GM12878 (cell line): ENCODE data around the gene BIRC7. TPM values are rescaled to one million over a fixed set of nuclear protein-coding genes. Genes with fewer than 3 reads are reported as not detected.

Experiments
- ATAC-seq: fragments of 200-7000 bp; cut with Tn5 transposase; 3 replicates; pipeline ENCODE4 v1.9.1; 2020; ENCODE audit warnings: mild to moderate bottlenecking, moderate library complexity
- BruUV-seq: library from RNA; stranded (reverse); fragments of 400-500 nt; replicated peaks from 2 replicates; lab custom pipeline; 2021; lab: Mats Ljungman, UMichigan
- CTCF ChIA-PET: fragments of 300-600 bp; sonication (Branson Sonifier 250); formaldehyde crosslinking; extraction: SDS; loops from one replicate; lab custom pipeline; 2021; ENCODE audit warnings: inconsistent platforms; lab: Yijun Ruan, JAX
- POLR2A ChIA-PET: fragments of 350-600 bp; formaldehyde crosslinking; extraction: SDS; loops from one replicate; lab custom pipeline; 2021; ENCODE audit warnings: inconsistent platforms; lab: Charles Lee
- RAD21 ChIA-PET: fragments of 300-600 bp; sonication (Branson Sonifier 250); formaldehyde crosslinking; loops from one replicate; lab custom pipeline; 2023; ENCODE audit warnings: antibody characterized with exemption; ENCODE audit not compliant: unreplicated experiment; lab: Charles Lee
- SMC1A ChIA-PET: fragments of 300-600 bp; sonication (Branson Sonifier 250); formaldehyde crosslinking; loops from one replicate; lab custom pipeline; 2023; ENCODE audit not compliant: unreplicated experiment, uncharacterized antibody; lab: Charles Lee
- DNase-seq: peaks from one replicate; pipeline ENCODE4 v3.0.0-alpha.2; 2011; ENCODE audit warnings: low read depth, low spot score
- FAIRE-seq: peaks from 3 replicates; lab custom pipeline; 2011; peaks lifted over from hg19 to GRCh38; lab: Jason Lieb, UNC
- H2AFZ ChIP-seq: 2 replicates; pipeline ENCODE4 v1.6.0; 2011; ENCODE audit warnings: low read depth, low read length, control low read depth; ENCODE audit not compliant: control insufficient read depth
- H3K27ac ChIP-seq: 2 replicates; pipeline ENCODE4 v1.5.1; 2011; ENCODE audit warnings: control low read depth; ENCODE audit not compliant: control insufficient read depth, insufficient read depth
- H3K27me3 ChIP-seq, 2 experiments: replicated peaks in 1 of 2; 2 replicates each; pipeline versions ENCODE4 v1.6.0 to v1.6.1; 2011; ENCODE audit warnings: low read length in 1 of 2; ENCODE audit not compliant: control insufficient read depth in 2 of 2, insufficient read depth in 2 of 2
- H3K36me3 ChIP-seq, 2 experiments: 2 replicates each; pipeline ENCODE4 v1.5.1; 2011; ENCODE audit warnings: low read length in 1 of 2; ENCODE audit not compliant: control insufficient read depth in 2 of 2, insufficient read depth in 2 of 2
- H3K4me1 ChIP-seq: 2 replicates; pipeline ENCODE4 v1.6.1; 2011; ENCODE audit warnings: mild to moderate bottlenecking, low read length, moderate library complexity, mixed read lengths; ENCODE audit not compliant: control insufficient read depth, insufficient read depth
- H3K4me2 ChIP-seq: 2 replicates; pipeline ENCODE4 v1.6.0; 2011; ENCODE audit warnings: control low read depth; ENCODE audit not compliant: control insufficient read depth, insufficient read depth
- H3K4me3 ChIP-seq: fragments of 200-600 bp; sonication (generic); 2 replicates; pipeline ENCODE4 v1.5.1; 2016
- H3K79me2 ChIP-seq: 2 replicates; pipeline ENCODE4 v1.6.0; 2011; ENCODE audit warnings: low read length; ENCODE audit not compliant: control insufficient read depth, insufficient read depth
- H3K9ac ChIP-seq: 2 replicates; pipeline ENCODE4 v1.8.0; 2011; ENCODE audit warnings: low read length, control low read depth, mixed read lengths; ENCODE audit not compliant: control insufficient read depth, insufficient read depth
- H3K9me3 ChIP-seq: replicated peaks from 3 replicates; pipeline ENCODE4 v1.5.1; 2011; ENCODE audit warnings: mild to moderate bottlenecking, low read length; ENCODE audit not compliant: control insufficient read depth, insufficient read depth
- H4K20me1 ChIP-seq: 2 replicates; pipeline ENCODE4 v1.6.0; 2011; ENCODE audit not compliant: control insufficient read depth, insufficient read depth
- BMI1 ChIP-seq: fragments of 450-650 bp; IDR thresholded peaks from 2 replicates; pipeline ENCODE4 v1.6.1; 2016; ENCODE audit warnings: mild to moderate bottlenecking, moderate library complexity, borderline replicate concordance
- ETV6 ChIP-seq, 2 experiments: fragments of 450-650 bp in 1 of 2; IDR thresholded peaks in 1 of 2; conservative IDR thresholded peaks in 1 of 2; 2 replicates each; pipeline ENCODE4 v1.6.1; 2014; ENCODE audit warnings: antibody characterized with exemption in 1 of 2, borderline replicate concordance in 1 of 2, low read depth in 1 of 2, mild to moderate bottlenecking in 1 of 2, moderate library complexity in 1 of 2
- KDM1A ChIP-seq: fragments of 200-600 bp; sonication (generic); IDR thresholded peaks from 2 replicates; pipeline ENCODE4 v1.6.1; 2016; ENCODE audit warnings: borderline replicate concordance
- NR2C1 ChIP-seq: fragments of 450-650 bp; IDR thresholded peaks from 2 replicates; pipeline ENCODE4 v1.6.1; 2017; ENCODE audit warnings: antibody characterized with exemption, mild to moderate bottlenecking, moderate library complexity
- POLR2AphosphoS2 ChIP-seq: IDR thresholded peaks from 2 replicates; pipeline ENCODE4 v1.6.1; 2011; ENCODE audit warnings: low read depth, mild to moderate bottlenecking, low read length, improper control_type of control experiment, moderate library complexity
- POLR2AphosphoS5 ChIP-seq: IDR thresholded peaks from 2 replicates; pipeline ENCODE4 v1.6.1; 2011; ENCODE audit warnings: mild to moderate bottlenecking, low read length, inconsistent platforms
- YBX1 ChIP-seq: fragments of 450-650 bp; IDR thresholded peaks from 2 replicates; pipeline ENCODE4 v1.6.1; 2016; ENCODE audit warnings: antibody characterized with exemption
- ZSCAN29 ChIP-seq: fragments of 450-650 bp; IDR thresholded peaks from 2 replicates; pipeline ENCODE4 v1.6.1; 2017; ENCODE audit warnings: mild to moderate bottlenecking, moderate library complexity
- WGBS: methylation state at CpG from one replicate; pipeline ENCODE4 v1.1.6; 2016; ENCODE audit warnings: low lambda C conversion rate; ENCODE audit not compliant: insufficient replicate concordance, insufficient coverage; ENCODE audit errors: missing lambda C conversion rate; 5-methylcytosine and 5-hydroxymethylcytosine counted together
- in situ Hi-C: fragments of 300-500 bp; cut with MboI; formaldehyde crosslinking; loops from 9 replicates; pipeline ENCODE4 v1.14.3; 2018; ENCODE audit warnings: mixed read lengths
- intact Hi-C: fragments of 100-400 bp; cut with micrococcal nuclease; formaldehyde crosslinking; loops from one replicate; pipeline ENCODE4 v1.14.2; 2022; ENCODE audit not compliant: unreplicated experiment
- polyA plus RNA-seq, 11 experiments: library from polyadenylated mRNA; depleted of rRNA in 4 of 11; unstranded in 6 of 11; stranded (reverse) in 5 of 11; fragments of >200 nt; fragmentation: Nextera tagmentation in 4 of 11; fragmentation: Illumina TruSeq in 1 of 11; extraction: Ambion mirVana in 4 of 11; extraction: Trizol in 1 of 11; gene quantifications; 1 replicate in 1 of 11; 2 replicates in 10 of 11; pipeline versions ENCODE4 v1.2.1 to v1.2.3, GENCODE V29; 2011 to 2016; ENCODE audit warnings: inconsistent platforms in 2 of 11, missing spikeins in 2 of 11, low read depth in 1 of 11
- total RNA-seq, 4 experiments: library from RNA; depleted of rRNA in 3 of 4; stranded (reverse); fragments of >200 nt in 3 of 4; fragmentation: Illumina TruSeq in 1 of 4; extraction: Trizol in 1 of 4; gene quantifications; 2 replicates each; pipeline versions ENCODE4 v1.2.1 to v1.2.3, GENCODE V29; 2013 to 2021
- TF ChIP-seq, protein P1 (sequence below): fragments of 450-650 bp; IDR thresholded peaks from 2 replicates; pipeline ENCODE4 v1.6.1; 2017; ENCODE audit warnings: low read depth, mild to moderate bottlenecking, moderate library complexity
- TF ChIP-seq, protein P2 (sequence below): fragments of 450-650 bp; IDR thresholded peaks from 2 replicates; pipeline ENCODE4 v1.6.1; 2018; ENCODE audit warnings: borderline replicate concordance, mild to moderate bottlenecking; ENCODE audit not compliant: partially characterized antibody

The BIRC7 gene
- total and polyA plus RNA-seq, 10 of the 15 experiments (the other 5 are each of a cell fraction or from before 2014, with no cell fraction given): 0.31 TPM; not detected in 9

DNA sequence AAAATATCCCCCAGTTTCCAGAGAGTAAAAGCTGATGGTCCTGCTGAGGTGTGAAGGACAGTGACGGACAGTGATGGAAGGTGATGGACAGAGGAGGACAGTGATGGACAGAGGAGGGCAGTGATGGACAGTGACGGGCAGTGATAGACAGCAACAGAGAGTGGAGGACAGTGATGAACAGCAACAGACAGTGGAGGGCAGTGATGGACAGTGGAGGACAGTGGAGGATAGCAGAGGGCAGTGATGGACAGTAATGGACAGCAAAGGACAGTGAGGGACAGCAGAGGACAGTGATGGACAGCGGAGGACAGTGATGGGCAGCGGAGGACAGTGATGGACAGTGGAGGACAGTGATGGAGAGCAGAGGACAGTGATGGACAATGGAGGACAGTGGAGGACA is 21.2 kb downstream of the BIRC7 start:
- in situ Hi-C loops: no loop called here
- BruUV-seq: no TSS peak

More for the DNA sequence above, 21.2 kb downstream of the BIRC7 start:
- Histone ChIP-seq H3K9me3 (no peaks in the 10 kb centered on the region), H4K20me1 (no peaks in the 10 kb centered on the region), H3K4me2 (no peak overlapping the region), H3K9ac (no peak overlapping the region), H3K27me3 (peaks cover 0 to 15% of the 10 kb centered on the region in 2 experiments), H3K79me2 (no peaks in the 10 kb centered on the region), H3K36me3 (no peaks in the 10 kb centered on the region), H3K4me1 (no peaks in the 10 kb centered on the region), H3K4me3 (no peak overlapping the region), H3K27ac (no peak overlapping the region), H2AFZ (no peak overlapping the region)
- FAIRE-seq (no peak), ATAC-seq (no peak), DNase-seq (no peak)
- ChIA-PET CTCF (no interaction called here), POLR2A (no interaction called here), RAD21 (no interaction called here), SMC1A (no interaction called here)
- intact Hi-C loops: no loop called here
- WGBS: 25% methylated on average over 4 of the region's 4 CpGs
- TF ChIP-seq BMI1 (no peak), ZSCAN29 (no peak), YBX1 (no peak), POLR2AphosphoS5 (no peak), KDM1A (no peak), NR2C1 (no peak), ETV6 (conservative IDR thresholded peaks at IDR 0.05 in 1 of 2, IDR thresholded peaks at IDR 0.05 in 1 of 2; ENCODE audit: borderline replicate concordance in 1 of 2, low read depth in 1 of 2) (no peak), POLR2AphosphoS2 (no peak)
- TF ChIP-seq, protein P1, sequence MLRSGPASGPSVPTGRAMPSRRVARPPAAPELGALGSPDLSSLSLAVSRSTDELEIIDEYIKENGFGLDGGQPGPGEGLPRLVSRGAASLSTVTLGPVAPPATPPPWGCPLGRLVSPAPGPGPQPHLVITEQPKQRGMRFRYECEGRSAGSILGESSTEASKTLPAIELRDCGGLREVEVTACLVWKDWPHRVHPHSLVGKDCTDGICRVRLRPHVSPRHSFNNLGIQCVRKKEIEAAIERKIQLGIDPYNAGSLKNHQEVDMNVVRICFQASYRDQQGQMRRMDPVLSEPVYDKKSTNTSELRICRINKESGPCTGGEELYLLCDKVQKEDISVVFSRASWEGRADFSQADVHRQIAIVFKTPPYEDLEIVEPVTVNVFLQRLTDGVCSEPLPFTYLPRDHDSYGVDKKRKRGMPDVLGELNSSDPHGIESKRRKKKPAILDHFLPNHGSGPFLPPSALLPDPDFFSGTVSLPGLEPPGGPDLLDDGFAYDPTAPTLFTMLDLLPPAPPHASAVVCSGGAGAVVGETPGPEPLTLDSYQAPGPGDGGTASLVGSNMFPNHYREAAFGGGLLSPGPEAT: no peak
- TF ChIP-seq, protein P2, sequence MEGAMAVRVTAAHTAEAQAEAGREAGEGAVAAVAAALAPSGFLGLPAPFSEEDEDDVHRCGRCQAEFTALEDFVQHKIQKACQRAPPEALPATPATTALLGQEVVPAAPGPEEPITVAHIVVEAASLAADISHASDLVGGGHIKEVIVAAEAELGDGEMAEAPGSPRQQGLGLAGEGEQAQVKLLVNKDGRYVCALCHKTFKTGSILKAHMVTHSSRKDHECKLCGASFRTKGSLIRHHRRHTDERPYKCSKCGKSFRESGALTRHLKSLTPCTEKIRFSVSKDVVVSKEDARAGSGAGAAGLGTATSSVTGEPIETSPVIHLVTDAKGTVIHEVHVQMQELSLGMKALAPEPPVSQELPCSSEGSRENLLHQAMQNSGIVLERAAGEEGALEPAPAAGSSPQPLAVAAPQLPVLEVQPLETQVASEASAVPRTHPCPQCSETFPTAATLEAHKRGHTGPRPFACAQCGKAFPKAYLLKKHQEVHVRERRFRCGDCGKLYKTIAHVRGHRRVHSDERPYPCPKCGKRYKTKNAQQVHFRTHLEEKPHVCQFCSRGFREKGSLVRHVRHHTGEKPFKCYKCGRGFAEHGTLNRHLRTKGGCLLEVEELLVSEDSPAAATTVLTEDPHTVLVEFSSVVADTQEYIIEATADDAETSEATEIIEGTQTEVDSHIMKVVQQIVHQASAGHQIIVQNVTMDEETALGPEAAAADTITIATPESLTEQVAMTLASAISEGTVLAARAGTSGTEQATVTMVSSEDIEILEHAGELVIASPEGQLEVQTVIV: no peak
